Non-pigmented ciliary epithelial cell (primary cell): ENCODE results near the gene B3GALNT2.

Experiments
- DNase-seq: peaks from one replicate; pipeline ENCODE4 v3.0.0-alpha.2; 2010; ENCODE audit warnings: low read depth

Gene B3GALNT2

DNA sequence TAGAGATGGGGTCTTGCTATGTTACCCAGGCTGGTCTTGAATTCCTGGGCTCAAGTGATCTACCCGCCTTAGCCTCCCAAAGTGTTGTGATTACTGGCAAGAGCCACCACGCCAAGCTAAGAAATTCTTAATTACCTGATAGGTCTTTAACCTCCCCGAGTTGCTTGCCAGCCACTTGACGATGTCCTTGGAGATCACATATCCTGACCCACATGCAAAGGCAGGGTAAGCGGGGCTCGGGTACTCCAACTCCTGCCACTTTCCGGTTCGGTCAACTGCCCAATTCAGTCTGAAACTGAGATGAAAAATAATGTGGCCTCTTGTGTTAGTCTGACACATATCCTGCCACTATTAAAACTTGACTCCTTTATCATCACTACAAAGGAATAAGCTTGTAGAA lies 50.2 kb downstream of the B3GALNT2 start:
- DNase-seq: no peak

- no peak for DNase-seq
Measured at GRCh38 chr1:235450886-235451483, 53.3 kb downstream of the B3GALNT2 start.

DNA sequence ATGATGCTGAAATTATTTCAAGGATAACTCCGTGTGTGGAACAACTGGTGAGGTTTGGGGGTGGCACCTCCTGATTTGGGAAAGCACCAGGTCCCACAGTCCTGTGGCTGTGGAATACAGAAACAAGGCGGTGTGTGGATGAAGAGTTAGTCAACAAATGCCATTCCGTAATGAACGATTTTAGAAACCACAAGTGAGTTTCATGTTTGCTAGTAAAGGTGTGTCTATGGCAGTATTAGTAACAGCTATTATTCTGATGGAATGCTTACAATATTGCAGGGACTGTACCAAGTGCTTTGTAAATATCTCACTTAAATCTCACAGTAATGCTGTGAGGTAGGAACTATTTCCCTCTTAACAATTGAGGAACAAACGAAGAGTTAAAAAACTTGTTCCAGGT lies 53.8 kb downstream of the B3GALNT2 start:
- DNase-seq: no peak

DNA sequence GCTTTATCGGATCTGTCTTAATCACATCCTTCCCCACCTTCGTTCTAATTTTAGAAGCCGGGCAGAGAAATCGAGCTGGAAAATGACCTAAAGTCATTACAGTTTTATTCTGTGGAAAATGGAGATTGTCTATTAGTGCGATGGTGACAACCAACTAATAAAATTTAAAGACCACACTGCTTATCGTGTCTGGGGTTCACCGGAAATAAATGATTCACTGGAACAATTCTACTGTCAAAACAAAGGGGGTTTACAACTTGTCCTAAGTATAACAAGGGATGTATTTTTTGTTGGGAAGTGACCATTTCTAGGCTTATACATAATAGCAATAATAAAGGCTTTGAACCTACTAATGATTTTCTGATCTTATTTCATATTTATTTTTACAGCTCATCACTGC lies 55.6 kb downstream of the B3GALNT2 start:
- DNase-seq: no peak

DNA sequence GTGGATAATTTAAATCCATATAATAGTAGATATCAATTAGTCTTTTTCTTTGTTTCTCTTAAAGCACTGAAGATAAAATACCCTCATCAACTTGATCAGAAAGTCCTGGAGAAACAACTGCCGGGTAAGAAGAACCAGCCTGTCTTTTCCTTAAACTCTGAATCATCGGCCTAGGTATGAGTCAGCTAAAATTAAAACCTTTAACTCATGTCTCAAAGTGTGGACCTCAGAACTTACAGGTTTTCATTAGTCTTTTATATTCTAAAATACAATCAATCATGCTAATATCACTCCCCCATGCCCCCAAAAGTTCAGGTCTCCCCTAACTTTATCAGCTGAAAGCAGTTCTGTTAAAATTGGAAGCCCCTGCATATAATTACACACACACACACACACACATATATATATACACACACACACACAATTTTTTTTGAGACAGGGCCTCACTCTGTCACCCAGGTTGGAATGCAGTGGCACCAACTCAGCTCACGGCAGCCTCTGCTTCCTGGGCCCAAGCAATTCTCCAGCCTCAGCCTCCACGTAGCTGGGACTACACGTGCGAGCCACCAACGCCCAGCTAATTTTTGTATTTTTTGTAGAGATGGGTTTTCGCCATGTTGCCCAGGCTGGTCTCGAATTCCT lies 61.3 kb downstream of the B3GALNT2 start:
- DNase-seq: peak; percentile 62

GRCh38 chr1:235441159-235441685 lies 63.0 kb downstream of the B3GALNT2 start:
- DNase-seq: no peak

DNA sequence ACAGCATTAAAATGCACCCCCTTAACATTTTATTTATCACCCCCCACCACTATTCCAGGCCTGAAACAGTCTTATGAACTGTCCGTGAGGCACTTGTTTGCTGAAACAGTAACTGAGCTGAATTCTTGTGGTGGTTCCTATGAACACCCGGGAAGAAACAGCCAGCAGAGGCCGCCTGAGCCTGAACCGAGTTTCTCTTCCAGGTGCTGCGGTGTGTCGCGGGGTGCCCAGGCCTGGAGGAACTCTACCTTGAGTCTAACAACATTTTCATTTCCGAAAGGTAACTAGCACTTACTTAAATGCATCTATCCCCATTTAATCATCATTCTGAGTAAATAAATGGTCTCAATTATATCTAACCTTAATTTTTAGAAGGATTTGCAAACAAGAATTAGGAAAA lies 70.3 kb downstream of the B3GALNT2 start:
- DNase-seq: no peak

- DNase-seq: no peak
Measured at GRCh38 chr1:235430991-235431390, 73.3 kb downstream of the B3GALNT2 start.

DNA sequence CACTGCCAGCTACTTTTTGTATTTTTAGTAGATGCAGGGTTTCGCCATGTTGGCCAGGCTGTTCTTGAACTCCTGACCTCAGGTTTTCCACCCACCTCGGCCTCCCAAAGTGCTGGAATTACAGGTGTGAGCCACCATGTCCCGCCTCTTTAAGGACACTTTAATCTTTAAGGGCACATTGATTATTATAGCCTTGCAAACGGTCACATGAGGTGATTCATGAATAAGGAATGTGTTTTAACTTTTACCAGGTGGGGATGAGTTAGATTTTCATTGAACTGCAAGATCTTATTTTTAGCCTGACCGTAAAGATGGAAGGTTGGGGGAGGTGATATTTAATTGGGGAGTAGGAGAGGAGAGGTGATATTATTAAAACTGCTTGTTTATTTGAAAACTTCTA lies 75.1 kb downstream of the B3GALNT2 start:
- DNase-seq: no peak

DNA sequence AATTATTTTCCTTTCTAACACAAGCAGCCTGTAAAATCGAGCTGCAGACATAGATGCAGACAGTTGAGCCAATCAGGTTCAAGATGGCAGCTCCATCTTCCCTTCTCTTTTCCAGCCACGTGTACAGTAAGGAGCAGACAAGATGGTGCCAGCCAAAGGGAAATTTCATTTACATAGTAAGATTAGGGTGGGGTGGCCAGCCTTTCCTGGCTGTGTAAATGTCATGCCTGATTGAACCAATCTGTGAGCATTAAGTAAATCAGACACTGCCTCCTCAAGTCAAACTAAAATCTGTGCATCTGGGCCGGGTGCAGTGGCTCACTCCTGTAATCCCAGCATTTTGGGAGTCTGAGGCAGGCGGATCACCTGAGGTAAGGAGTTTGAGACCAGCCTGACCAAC lies 76.8 kb downstream of the B3GALNT2 start:
- DNase-seq: no peak

GRCh38 chr1:235426680-235427079 lies 77.6 kb downstream of the B3GALNT2 start:
- no peak for DNase-seq

DNA sequence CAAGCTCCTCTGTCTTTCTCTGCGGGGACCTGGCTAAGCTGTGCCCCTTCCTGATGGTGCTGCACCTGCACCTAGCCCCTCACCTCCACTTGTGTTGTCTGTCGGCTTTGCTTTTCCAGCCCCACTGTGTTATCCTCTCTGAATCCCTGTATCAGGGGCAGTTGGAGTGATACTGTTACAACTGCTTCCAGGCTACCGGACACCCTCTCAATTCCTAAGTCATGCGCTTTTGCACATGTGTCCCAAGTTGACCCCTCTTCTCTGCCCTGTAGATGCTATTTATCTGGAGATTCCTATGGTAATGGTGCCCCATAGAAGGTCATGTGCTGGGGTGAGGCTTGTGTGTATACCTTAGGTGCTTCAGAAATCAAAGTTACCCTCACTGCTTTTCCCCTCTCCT lies 78.1 kb downstream of the B3GALNT2 start:
- DNase-seq: no peak

GRCh38 chr1:235425357-235425756 lies 78.9 kb downstream of the B3GALNT2 start:
- no peak for DNase-seq

DNA sequence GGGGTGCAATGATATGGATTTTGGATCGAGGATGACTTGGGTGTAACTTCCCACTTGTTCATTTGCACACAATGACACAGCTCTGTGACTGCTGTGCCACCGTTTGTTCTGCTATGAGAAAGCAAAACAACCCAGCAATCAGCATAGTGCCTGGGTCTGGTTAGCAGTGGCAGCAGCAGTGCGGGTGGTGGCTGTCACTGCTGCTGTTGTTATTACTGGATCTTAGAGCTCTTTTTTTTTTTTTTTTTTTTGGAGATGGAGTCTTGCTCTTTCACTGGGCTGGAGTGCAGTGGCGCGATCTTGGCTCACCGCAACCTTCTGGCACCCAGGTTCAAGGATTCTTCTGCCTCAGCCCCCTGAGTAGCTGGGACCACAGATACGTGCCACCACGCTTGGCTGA lies 80.2 kb downstream of the B3GALNT2 start:
- no peak for DNase-seq

DNA sequence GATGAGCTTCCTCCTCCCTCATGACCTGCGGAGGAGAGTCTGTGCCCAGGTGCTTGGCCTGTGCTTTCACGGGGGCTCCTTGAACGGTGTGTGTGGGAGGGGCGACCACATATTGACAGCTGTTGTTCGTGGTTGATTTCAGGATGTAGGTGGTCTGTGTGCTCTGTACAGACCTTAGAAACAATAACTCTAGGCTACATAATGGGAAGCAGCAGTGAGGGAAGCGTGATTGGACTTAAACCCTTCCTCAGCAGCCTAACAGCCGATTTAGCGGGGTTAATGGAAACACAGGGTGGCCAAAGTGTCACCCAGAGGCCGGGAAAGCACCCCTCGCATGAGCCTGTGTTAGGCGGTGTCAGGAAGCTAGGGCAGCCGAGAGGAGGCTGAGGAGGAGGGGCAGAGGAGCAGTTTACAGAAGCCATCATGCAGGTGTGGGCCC lies 81.0 kb downstream of the B3GALNT2 start:
- no peak for DNase-seq

DNA sequence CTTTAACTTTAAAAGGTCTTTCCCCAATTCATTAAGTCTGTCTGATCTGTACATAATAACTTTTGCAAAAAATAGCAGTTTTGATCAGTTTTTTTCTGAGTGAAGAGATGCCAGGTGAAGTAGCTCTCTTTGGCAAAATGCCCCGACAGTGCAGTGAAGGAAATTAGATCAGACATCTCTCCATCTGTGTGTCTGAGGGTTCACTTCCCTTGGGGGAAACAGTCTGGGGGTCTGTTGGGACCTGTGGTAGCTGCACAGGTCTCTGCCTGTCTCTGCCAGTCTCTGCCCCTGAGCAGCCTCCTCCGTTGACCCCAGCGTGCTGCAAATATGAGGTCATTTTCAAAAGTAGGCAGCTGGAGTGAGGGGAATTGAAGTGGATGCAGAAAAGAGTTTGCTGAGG lies 82.5 kb downstream of the B3GALNT2 start:
- no peak for DNase-seq

DNA sequence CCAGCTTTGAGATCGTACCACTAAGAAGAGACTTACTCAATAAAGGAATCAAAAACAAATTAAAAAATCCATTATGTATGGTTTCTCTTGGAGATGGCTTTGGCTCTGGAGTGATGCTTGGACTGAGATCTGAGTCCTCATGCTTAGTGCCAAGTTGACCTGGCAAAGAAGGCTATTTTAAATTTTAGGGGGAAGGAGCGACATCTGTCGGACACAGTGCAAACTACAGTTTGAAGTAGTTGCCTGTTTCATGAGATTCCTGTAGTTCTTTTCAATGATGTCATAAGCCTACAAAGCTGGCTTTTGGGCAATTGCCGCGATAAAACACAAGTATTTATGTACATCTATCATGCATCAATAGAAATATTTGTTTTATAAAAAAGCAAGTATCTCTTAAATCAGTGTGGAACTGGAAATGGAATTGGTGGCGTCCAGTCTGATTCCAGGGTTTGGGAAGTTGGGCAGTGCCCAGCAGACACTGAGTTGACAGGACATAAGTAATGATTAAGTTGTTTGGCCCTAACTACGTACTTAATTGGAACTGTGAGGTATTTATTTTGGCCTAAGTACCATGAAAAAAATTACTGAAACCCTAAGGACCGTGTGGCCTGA lies 87.1 kb downstream of the B3GALNT2 start:
- peak; percentile 60 for DNase-seq

DNA sequence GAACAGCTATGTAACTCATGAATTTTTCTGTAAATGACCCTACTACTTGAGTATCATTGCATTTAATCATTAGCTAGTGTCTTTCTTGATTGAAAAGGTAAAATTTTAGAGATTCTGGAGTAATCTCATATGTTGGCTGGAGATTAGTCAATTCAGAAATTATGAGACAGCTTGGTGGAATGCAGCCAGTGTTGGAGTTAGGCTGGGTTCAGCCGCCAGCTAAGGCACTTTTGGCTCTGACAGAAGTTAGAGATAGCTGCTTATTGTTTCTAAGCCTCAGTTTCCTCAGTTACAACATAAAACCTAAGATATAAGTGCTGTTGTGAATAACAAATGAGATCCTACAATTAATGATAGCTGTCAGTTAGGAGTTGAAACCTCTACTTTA lies 87.6 kb downstream of the B3GALNT2 start:
- no peak for DNase-seq

- no peak for DNase-seq
Measured at GRCh38 chr1:235415008-235415904, 89.0 kb downstream of the B3GALNT2 start.

DNA sequence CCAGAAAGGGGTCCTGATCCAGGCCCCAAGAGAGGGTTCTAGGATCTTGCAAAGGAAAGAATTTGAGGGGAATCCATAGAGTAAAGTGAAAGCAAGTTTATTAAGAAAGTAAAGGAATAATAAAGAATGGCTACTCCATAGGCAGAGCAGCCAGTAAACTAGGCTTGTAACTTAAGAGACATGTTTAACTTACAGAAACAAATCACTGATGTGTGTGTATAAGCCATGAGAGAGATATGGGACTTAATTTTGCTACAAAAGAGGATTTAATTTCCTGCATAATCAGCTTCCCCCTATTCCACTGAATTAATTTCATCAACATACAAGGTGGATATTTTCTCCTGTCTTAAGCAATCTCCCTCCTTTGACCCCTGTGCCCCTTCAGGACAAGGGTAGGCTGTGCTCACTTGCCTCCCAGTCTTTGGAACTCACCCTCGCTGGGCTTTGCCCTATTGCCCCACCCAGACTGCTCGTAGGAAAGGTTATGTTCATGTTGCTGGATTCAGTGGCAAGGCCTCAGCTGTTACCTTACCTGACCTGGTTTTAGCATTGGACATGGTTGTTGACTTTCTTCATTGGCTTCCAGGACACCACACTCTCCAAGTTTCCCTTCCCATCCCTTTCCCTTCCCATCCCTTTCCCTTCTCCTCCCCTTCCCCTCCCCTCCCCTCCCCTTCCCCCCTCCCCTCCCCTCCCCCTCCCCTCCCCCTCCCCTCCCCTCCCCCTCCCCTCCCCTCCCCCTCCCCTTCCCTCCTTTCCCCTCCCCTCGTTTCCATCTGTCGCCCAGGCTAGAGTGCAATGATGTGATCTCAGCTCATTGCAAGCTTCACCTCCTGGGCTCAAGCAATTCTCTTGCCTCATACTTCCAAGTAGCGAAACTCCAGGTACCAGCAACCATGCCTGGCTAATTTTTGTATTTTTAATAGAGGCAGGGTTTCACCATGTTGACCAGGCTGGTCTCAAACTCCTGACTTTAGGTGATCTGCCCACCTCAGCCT lies 92.5 kb downstream of the B3GALNT2 start:
- DNase-seq: no peak

DNA sequence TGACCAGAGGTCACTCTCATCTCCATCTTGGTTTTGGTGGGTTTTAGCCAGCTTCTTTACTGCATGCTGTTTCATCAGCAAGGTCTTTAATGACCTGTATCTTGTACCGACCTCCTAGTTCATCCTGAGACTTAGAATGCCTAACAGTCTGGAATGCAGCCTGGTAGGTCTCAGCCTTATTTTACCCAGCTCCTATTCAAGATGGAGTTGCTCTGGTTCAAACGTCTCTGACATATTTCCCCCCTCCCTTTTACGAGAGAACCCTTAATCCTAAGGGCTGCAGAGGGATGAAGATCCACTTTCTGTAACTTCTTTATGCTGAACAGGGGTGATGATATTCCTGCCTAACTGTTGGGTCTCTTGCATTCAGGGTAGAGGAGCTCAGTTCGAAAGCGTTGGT lies 93.8 kb downstream of the B3GALNT2 start:
- DNase-seq: no peak
